NT2/D1 (cell line): ENCODE results near the gene MCRIP2.
A peak's percentile ranks its signal among the peaks of the same experiment; 100 is the strongest.

Source experiments
- DNase-seq: peaks from one replicate; pipeline ENCODE4 v3.0.0-alpha.2; 2011; ENCODE audit warnings: low read depth, low spot score
- H3K27me3 ChIP-seq: 2 replicates; pipeline ENCODE4 v1.6.0; 2011; ENCODE audit warnings: mild to moderate bottlenecking; ENCODE audit not compliant: insufficient read length, insufficient read depth
- H3K36me3 ChIP-seq: 2 replicates; pipeline ENCODE4 v1.6.1; 2011; ENCODE audit warnings: mild to moderate bottlenecking, low read length, mixed read lengths; ENCODE audit not compliant: insufficient read depth, insufficient read length
- H3K4me1 ChIP-seq: 2 replicates; pipeline ENCODE4 v1.5.1; 2011; ENCODE audit not compliant: insufficient read depth, insufficient read length
- H3K4me3 ChIP-seq: 2 replicates; pipeline ENCODE4 v1.5.1; 2011; ENCODE audit warnings: low read depth; ENCODE audit not compliant: insufficient read length
- H3K9ac ChIP-seq: 2 replicates; pipeline ENCODE4 v1.6.0; 2011; ENCODE audit warnings: low read depth; ENCODE audit not compliant: insufficient read length
- H3K9me3 ChIP-seq: 2 replicates; pipeline ENCODE4 v1.5.1; 2011; ENCODE audit warnings: mild to moderate bottlenecking, low read length; ENCODE audit not compliant: insufficient read depth
- SUZ12 ChIP-seq: IDR thresholded peaks from 2 replicates; pipeline ENCODE4 v1.6.1; 2011; ENCODE audit not compliant: insufficient read length, insufficient read depth; ENCODE audit errors: extremely low read depth
- YY1 ChIP-seq: IDR thresholded peaks from 2 replicates; pipeline ENCODE4 v1.6.1; 2011; ENCODE audit not compliant: insufficient read length, insufficient read depth
- ZNF274 ChIP-seq: IDR thresholded peaks from 2 replicates; pipeline ENCODE4 v1.6.1; 2011; ENCODE audit warnings: mild to moderate bottlenecking, low read depth, low read length

Gene MCRIP2

GRCh38 chr16:630249-630814 is 11.3 kb upstream of the MCRIP2 start:
- H3K36me3 ChIP-seq, result peaks cover 55% of the 10 kb centered on the region
- TF ChIP-seq ZNF274 (no peak), YY1 (no peak), SUZ12 (no peak)

GRCh38 chr16:630815-631405 is 10.7 kb upstream of the MCRIP2 start, which contains the start of gene WFIKKN1:
WFIKKN1 (plus strand) TSS chr16:630985; CDS start chr16:631254, 269 bp downstream.
- H3K27me3 ChIP-seq, result no peaks in the 10 kb centered on the region
- H3K4me1 ChIP-seq, result peaks cover 54% of the 10 kb centered on the region
- TF ChIP-seq ZNF274, result no peak
- no peak for TF ChIP-seq YY1
- no peak for TF ChIP-seq SUZ12
- H3K36me3 ChIP-seq, result peaks cover 49% of the 10 kb centered on the region
- peak within 1 kb of the TSS; percentile 87 for H3K9ac ChIP-seq
- H3K4me3 ChIP-seq, result peak within 1 kb of the TSS; percentile 46
- DNase-seq, result no peak
- no peaks in the 10 kb centered on the region for H3K9me3 ChIP-seq

More at GRCh38 chr16:630249-630814, 11.3 kb upstream of the MCRIP2 start:
- no peaks in the 10 kb centered on the region for H3K27me3 ChIP-seq
- peak overlapping the region; percentile 87 for H3K9ac ChIP-seq
- no peaks in the 10 kb centered on the region for H3K9me3 ChIP-seq
- peak overlapping the region; percentile 46 for H3K4me3 ChIP-seq
- H3K4me1 ChIP-seq, result peaks cover 52% of the 10 kb centered on the region
- no peak for DNase-seq

- Histone ChIP-seq H3K4me1 (peaks cover 49% of the 10 kb centered on the region), H3K36me3 (peaks cover 44% of the 10 kb centered on the region), H3K9ac (peak overlapping the region; percentile 44), H3K27me3 (no peaks in the 10 kb centered on the region), H3K9me3 (no peaks in the 10 kb centered on the region), H3K4me3 (no peak overlapping the region)
- no peak for DNase-seq
- TF ChIP-seq ZNF274 (no peak), SUZ12 (no peak), YY1 (no peak)
Measured at GRCh38 chr16:631808-632358, 9.7 kb upstream of the MCRIP2 start.

- TF ChIP-seq SUZ12 (no peak), ZNF274 (no peak), YY1 (no peak)
Measured at GRCh38 chr16:632486-633335, 8.9 kb upstream of the MCRIP2 start.

GRCh38 chr16:633336-634050 is 8.1 kb upstream of the MCRIP2 start:
- no peak overlapping the region for H3K4me3 ChIP-seq
- peaks cover 44% of the 10 kb centered on the region for H3K4me1 ChIP-seq
- DNase-seq, result no peak
- peaks cover 33% of the 10 kb centered on the region for H3K36me3 ChIP-seq
- no peak for TF ChIP-seq YY1
- no peak for TF ChIP-seq ZNF274
- no peak for TF ChIP-seq SUZ12
- H3K9me3 ChIP-seq, result no peaks in the 10 kb centered on the region
- H3K27me3 ChIP-seq, result no peaks in the 10 kb centered on the region
- H3K9ac ChIP-seq, result no peak overlapping the region

More at GRCh38 chr16:632486-633335, 8.9 kb upstream of the MCRIP2 start:
- Histone ChIP-seq H3K27me3 (no peaks in the 10 kb centered on the region), H3K4me1 (peaks cover 44% of the 10 kb centered on the region), H3K36me3 (peaks cover 39% of the 10 kb centered on the region), H3K9ac (peak overlapping the region; percentile 44), H3K9me3 (no peaks in the 10 kb centered on the region), H3K4me3 (no peak overlapping the region)
- no peak for DNase-seq

GRCh38 chr16:634051-634670 is 7.5 kb upstream of the MCRIP2 start:
- H3K36me3 ChIP-seq, result peaks cover 30% of the 10 kb centered on the region
- no peak overlapping the region for H3K4me3 ChIP-seq
- no peak overlapping the region for H3K9ac ChIP-seq
- H3K9me3 ChIP-seq, result no peaks in the 10 kb centered on the region
- no peaks in the 10 kb centered on the region for H3K27me3 ChIP-seq
- DNase-seq, result no peak
- no peak for TF ChIP-seq SUZ12
- TF ChIP-seq ZNF274, result no peak
- no peak for TF ChIP-seq YY1
- H3K4me1 ChIP-seq, result peaks cover 44% of the 10 kb centered on the region

GRCh38 chr16:634996-635395 is 6.6 kb upstream of the MCRIP2 start:
- Histone ChIP-seq H3K4me1 (peaks cover 37% of the 10 kb centered on the region), H3K27me3 (no peaks in the 10 kb centered on the region), H3K36me3 (peaks cover 30% of the 10 kb centered on the region), H3K4me3 (peak overlapping the region; percentile 95), H3K9ac (peak overlapping the region; percentile 99), H3K9me3 (no peaks in the 10 kb centered on the region)
- DNase-seq, result no peak
- no peak for TF ChIP-seq YY1
- TF ChIP-seq ZNF274, result no peak
- no peak for TF ChIP-seq SUZ12
